Measurements from ENCODE around the gene CHURC1.

The CHURC1 gene

DNA sequence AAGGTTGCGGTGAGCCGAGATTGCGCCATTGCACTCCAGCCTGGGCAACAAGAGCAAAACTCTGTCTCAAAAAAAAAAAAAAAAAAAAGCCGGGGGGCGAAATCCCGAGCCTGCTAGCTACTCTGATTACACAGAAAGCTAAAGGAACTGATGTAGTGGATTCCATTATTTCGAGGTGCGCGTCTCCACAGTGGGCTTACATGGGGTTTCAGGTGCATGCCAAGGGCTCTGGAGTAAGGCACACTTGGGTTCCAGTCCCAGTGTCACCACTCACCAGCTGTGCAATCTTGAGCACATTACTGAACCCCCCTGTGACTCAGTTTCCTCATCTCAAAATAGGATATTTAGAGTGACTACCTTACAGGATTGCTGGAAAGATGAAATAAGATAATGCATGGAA, 59.6 kb downstream of the CHURC1 start:
- Histone ChIP-seq H3K79me2 (ENCODE audit: control insufficient read depth, low read length) (no peaks in the 10 kb centered on the region), H3K27me3 (ENCODE audit: control insufficient read depth, low read length) (peaks cover 35% of the 10 kb centered on the region), H3K27ac (ENCODE audit: low read depth, low read length) (no peak overlapping the region), H3K9me2 (replicated peaks; ENCODE audit: control insufficient read depth, low read length) (no peaks in the 10 kb centered on the region), H3K4me2 (ENCODE audit: low read length) (no peak overlapping the region), H3K4me3 (ENCODE audit: low read length) (no peak overlapping the region), H3K36me3 (ENCODE audit: control insufficient read depth, low read length) (no peaks in the 10 kb centered on the region), H3K4me1 (ENCODE audit: control insufficient read depth, low read length) (peaks cover 4% of the 10 kb centered on the region; the same call in 1 of the 2 replicates), H3K9me3 (ENCODE audit: control insufficient read depth, insufficient read depth, low read length) (no peaks in the 10 kb centered on the region), H3F3A (ENCODE audit: control insufficient read depth, insufficient read depth) (no peaks in the 10 kb centered on the region), H4K20me1 (ENCODE audit: control insufficient read depth, insufficient read depth, low read depth, low read length) (no peaks in the 10 kb centered on the region)
- TF ChIP-seq, protein P1, sequence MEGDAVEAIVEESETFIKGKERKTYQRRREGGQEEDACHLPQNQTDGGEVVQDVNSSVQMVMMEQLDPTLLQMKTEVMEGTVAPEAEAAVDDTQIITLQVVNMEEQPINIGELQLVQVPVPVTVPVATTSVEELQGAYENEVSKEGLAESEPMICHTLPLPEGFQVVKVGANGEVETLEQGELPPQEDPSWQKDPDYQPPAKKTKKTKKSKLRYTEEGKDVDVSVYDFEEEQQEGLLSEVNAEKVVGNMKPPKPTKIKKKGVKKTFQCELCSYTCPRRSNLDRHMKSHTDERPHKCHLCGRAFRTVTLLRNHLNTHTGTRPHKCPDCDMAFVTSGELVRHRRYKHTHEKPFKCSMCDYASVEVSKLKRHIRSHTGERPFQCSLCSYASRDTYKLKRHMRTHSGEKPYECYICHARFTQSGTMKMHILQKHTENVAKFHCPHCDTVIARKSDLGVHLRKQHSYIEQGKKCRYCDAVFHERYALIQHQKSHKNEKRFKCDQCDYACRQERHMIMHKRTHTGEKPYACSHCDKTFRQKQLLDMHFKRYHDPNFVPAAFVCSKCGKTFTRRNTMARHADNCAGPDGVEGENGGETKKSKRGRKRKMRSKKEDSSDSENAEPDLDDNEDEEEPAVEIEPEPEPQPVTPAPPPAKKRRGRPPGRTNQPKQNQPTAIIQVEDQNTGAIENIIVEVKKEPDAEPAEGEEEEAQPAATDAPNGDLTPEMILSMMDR (IDR thresholded peaks at IDR 0.05; ENCODE audit: low read depth, low read length, poor library complexity, severe bottlenecking): no peak
- no peak for TF ChIP-seq EZH2phosphoT487 (IDR thresholded peaks at IDR 0.05; ENCODE audit: borderline replicate concordance, low read length)

DNA sequence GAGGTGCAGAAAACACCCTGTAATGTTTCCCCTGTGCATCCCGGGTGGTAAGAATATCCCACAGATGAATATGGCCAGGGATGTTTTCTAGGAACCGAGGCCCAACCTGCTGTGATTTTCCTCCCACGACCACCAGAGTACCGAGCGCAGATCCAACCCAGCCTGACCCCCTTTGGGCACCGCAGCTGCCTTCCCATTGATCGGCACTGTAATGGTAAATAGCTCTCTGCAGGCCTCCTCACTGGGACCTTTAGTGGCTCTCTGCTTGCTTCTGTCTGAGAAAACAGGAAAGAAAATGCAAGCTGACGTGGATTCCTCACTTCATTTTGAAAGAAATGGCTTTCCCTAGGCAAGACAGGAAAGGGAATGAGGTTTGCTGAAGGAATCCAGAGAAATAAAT, 60.3 kb downstream of the CHURC1 start:
- Histone ChIP-seq H3K27me3 (ENCODE audit: control insufficient read depth, low read length) (peaks cover 35% of the 10 kb centered on the region), H3K4me1 (ENCODE audit: control insufficient read depth, low read length) (peaks cover 4% of the 10 kb centered on the region; the same call in 1 of the 2 replicates), H3K9me2 (replicated peaks; ENCODE audit: control insufficient read depth, low read length) (no peaks in the 10 kb centered on the region), H3K4me2 (ENCODE audit: low read length) (no peak overlapping the region), H3K36me3 (ENCODE audit: control insufficient read depth, low read length) (no peaks in the 10 kb centered on the region), H3K27ac (ENCODE audit: low read depth, low read length) (no peak overlapping the region), H3K9me3 (ENCODE audit: control insufficient read depth, insufficient read depth, low read length) (no peaks in the 10 kb centered on the region), H3K4me3 (ENCODE audit: low read length) (no peak overlapping the region), H3K79me2 (ENCODE audit: control insufficient read depth, low read length) (no peaks in the 10 kb centered on the region), H3F3A (ENCODE audit: control insufficient read depth, insufficient read depth) (no peaks in the 10 kb centered on the region), H4K20me1 (ENCODE audit: control insufficient read depth, insufficient read depth, low read depth, low read length) (no peaks in the 10 kb centered on the region)
- TF ChIP-seq, protein P1 (IDR thresholded peaks at IDR 0.05; ENCODE audit: low read depth, low read length, poor library complexity, severe bottlenecking): no peak
- TF ChIP-seq EZH2phosphoT487 (IDR thresholded peaks at IDR 0.05; ENCODE audit: borderline replicate concordance, low read length): no peak

DNA sequence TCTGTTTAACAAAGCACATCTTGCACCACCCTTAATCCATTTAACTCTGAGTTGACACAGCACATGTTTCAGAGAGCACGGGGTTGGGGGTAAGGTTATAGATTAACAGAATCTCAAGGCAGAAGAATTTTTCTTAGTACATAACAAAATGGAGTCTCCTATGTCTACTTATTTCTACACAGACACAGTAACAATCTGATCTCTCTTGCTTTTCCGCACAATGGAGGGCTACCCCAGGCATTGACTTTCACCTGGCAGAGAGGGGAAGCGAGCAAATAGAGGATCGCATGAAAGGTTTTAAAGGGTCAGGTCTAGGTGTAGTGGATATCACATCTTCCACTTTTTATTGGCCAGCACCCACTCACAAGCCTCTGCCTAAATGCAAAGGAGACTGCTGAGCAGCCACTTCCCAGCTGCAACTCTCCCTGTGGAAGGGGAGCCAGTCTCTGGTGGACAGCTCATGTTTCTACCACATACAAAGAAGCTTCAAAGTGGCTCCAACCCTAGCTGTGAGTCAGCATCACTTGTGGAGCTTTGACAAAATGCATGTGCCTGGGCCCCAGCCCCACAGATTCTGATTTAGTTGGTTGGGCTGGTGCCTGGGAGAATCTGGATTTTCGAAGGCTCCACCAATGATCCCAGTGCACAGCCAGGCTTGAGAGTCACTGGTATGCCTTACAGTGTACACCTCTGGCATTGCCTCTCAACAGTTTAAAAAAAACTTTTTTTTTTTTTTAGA, 65.2 kb downstream of the CHURC1 start:
- TF ChIP-seq, protein P1 (IDR thresholded peaks at IDR 0.05; ENCODE audit: low read depth, low read length, poor library complexity, severe bottlenecking): no peak
- TF ChIP-seq EZH2phosphoT487 (IDR thresholded peaks at IDR 0.05; ENCODE audit: borderline replicate concordance, low read length): no peak
- no peak overlapping the region for H3K4me2 ChIP-seq (ENCODE audit: low read length)

More for the DNA sequence above, 65.2 kb downstream of the CHURC1 start:
- Histone ChIP-seq H3K79me2 (ENCODE audit: control insufficient read depth, low read length) (no peaks in the 10 kb centered on the region), H3K27ac (ENCODE audit: low read depth, low read length) (no peak overlapping the region), H3F3A (ENCODE audit: control insufficient read depth, insufficient read depth) (no peaks in the 10 kb centered on the region; the same call in 1 of the 2 replicates), H3K4me1 (ENCODE audit: control insufficient read depth, low read length) (peaks cover 7% of the 10 kb centered on the region), H3K4me3 (ENCODE audit: low read length) (no peak overlapping the region), H3K9me3 (ENCODE audit: control insufficient read depth, insufficient read depth, low read length) (no peaks in the 10 kb centered on the region), H3K9me2 (replicated peaks; ENCODE audit: control insufficient read depth, low read length) (no peaks in the 10 kb centered on the region), H3K27me3 (ENCODE audit: control insufficient read depth, low read length) (peaks cover 18% of the 10 kb centered on the region), H4K20me1 (ENCODE audit: control insufficient read depth, insufficient read depth, low read depth, low read length) (no peaks in the 10 kb centered on the region), H3K36me3 (ENCODE audit: control insufficient read depth, low read length) (no peaks in the 10 kb centered on the region)

Data from DOHH2 (cell line).